Ascending aorta (tissue), 2 donors: ENCODE measurements around the gene VNN1. TPM values are rescaled to one million over a fixed set of nuclear protein-coding genes. Genes with fewer than 3 reads are reported as not detected.
"Not testable (repeated sequence)": the region's sequence is repeated elsewhere in the genome, so short reads cannot be mapped to it uniquely, and the experiment has no call there.

Experiments
- DNase-seq, 2 donors: peaks; one replicate each; pipeline ENCODE4 v3.0.0-alpha.2; 2019; ENCODE audit warnings: low spot score in 2 of 2
- H3K27ac ChIP-seq, 2 donors: fragments of 200-600 bp; sonication (generic); one replicate each; pipeline ENCODE4 v1.5.1; 2016 to 2017; ENCODE audit warnings: mild to moderate bottlenecking in 1 of 2
- H3K27me3 ChIP-seq: fragments of 200-600 bp; sonication (generic); one replicate; pipeline ENCODE4 v1.5.1; 2017
- H3K36me3 ChIP-seq, 2 donors: fragments of 200-600 bp; sonication (generic); one replicate each; pipeline ENCODE4 v1.5.1; 2016
- H3K4me1 ChIP-seq, 2 donors: fragments of 200-600 bp; sonication (generic); one replicate each; pipeline ENCODE4 v1.5.1; 2016 to 2017; ENCODE audit warnings: mild to moderate bottlenecking in 1 of 2
- H3K4me3 ChIP-seq, 2 donors: fragments of 200-600 bp; sonication (generic); one replicate each; pipeline ENCODE4 v1.5.1; 2016 to 2017; ENCODE audit warnings: mild to moderate bottlenecking in 1 of 2
- H3K9me3 ChIP-seq, 2 donors: fragments of 200-600 bp; sonication (generic); one replicate each; pipeline ENCODE4 v1.5.1; 2016
- intact Hi-C: fragments of 100-400 bp; cut with DNase I; formaldehyde crosslinking; loops from one replicate; pipeline ENCODE4 v1.15.1; 2023
- total RNA-seq: library from RNA; depleted of rRNA; stranded (reverse); fragments of >200 nt; gene quantifications from one replicate; pipeline ENCODE4 v1.1.0, GENCODE V29; 2016
- TF ChIP-seq, protein P1 (sequence below), 3 experiments: fragments of 200-600 bp in 2 of 3; fragments of 450-650 bp in 1 of 3; sonication (generic) in 2 of 3; IDR thresholded peaks; one replicate each; pipeline ENCODE4 v1.5.1; 2016 to 2019; ENCODE audit warnings: antibody characterized with exemption in 3 of 3, mild to moderate bottlenecking in 1 of 3, moderate library complexity in 1 of 3

Gene VNN1
- total RNA-seq, 1 donor from 2014 or later: not detected

DNA sequence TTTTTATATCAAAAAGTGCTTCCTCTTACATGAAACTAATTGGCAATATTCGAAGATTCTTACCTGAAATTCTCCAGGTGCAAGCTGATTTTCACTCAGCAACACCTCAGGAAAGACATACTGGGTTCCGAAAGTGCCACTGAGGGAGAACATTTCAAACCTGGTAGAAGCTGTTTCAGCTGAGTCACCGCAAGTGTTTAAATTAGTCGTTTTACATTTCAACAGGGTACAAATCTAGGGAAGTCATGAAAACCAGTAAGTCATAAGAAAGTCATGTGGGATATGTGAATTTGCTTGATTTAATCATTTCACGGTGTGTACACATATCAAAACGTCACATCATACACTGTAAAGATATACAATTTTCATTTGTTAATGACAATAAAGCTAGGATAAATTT lies 29.6 kb downstream of the VNN1 start:
- Histone ChIP-seq H3K27ac (no peak overlapping the region), H3K27me3 (no peaks in the 10 kb centered on the region), H3K4me1 (no peaks in the 10 kb centered on the region), H3K9me3 (no peaks in the 10 kb centered on the region), H3K4me3 (no peak overlapping the region), H3K36me3 (no peaks in the 10 kb centered on the region)
- TF ChIP-seq, protein P1, sequence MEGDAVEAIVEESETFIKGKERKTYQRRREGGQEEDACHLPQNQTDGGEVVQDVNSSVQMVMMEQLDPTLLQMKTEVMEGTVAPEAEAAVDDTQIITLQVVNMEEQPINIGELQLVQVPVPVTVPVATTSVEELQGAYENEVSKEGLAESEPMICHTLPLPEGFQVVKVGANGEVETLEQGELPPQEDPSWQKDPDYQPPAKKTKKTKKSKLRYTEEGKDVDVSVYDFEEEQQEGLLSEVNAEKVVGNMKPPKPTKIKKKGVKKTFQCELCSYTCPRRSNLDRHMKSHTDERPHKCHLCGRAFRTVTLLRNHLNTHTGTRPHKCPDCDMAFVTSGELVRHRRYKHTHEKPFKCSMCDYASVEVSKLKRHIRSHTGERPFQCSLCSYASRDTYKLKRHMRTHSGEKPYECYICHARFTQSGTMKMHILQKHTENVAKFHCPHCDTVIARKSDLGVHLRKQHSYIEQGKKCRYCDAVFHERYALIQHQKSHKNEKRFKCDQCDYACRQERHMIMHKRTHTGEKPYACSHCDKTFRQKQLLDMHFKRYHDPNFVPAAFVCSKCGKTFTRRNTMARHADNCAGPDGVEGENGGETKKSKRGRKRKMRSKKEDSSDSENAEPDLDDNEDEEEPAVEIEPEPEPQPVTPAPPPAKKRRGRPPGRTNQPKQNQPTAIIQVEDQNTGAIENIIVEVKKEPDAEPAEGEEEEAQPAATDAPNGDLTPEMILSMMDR (IDR thresholded peaks at IDR 0.05): no peak
- intact Hi-C loops: no loop called here
- no peak for DNase-seq

- DNase-seq: no peak
- no peaks in the 10 kb centered on the region for H3K36me3 ChIP-seq
- H3K27ac ChIP-seq: no peak overlapping the region
- TF ChIP-seq, protein P1 (IDR thresholded peaks at IDR 0.05): no peak
- H3K27me3 ChIP-seq: no peaks in the 10 kb centered on the region
- H3K9me3 ChIP-seq: no peaks in the 10 kb centered on the region
- H3K4me3 ChIP-seq: no peak overlapping the region
- no peaks in the 10 kb centered on the region for H3K4me1 ChIP-seq
- intact Hi-C loops: no loop called here
These were observed 30.3 kb downstream of the VNN1 start for GRCh38 chr6:132683543-132683942.

DNA sequence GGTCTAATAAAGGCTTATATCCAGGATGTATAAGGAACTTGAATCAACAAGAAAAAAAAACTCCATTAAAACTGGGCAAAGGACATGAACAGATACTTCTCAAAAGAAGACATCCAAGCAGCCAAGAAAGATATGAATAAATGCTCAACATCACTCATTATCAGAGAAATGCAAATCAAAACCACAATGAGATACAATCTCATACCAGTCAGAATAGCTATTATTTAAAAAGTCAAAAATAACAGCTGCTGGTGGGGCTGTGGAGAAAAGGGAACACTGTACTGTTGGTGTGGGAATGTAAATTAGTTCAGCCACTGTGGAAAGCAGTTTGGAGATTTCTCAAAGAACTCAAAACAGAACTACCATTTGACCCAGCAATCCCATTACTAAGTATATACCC lies 34.8 kb downstream of the VNN1 start:
- H3K4me3 ChIP-seq, H3K9me3 ChIP-seq, H3K36me3 ChIP-seq, intact Hi-C loops, H3K4me1 ChIP-seq, H3K27ac ChIP-seq, H3K27me3 ChIP-seq, DNase-seq: not testable (repeated sequence)

DNA sequence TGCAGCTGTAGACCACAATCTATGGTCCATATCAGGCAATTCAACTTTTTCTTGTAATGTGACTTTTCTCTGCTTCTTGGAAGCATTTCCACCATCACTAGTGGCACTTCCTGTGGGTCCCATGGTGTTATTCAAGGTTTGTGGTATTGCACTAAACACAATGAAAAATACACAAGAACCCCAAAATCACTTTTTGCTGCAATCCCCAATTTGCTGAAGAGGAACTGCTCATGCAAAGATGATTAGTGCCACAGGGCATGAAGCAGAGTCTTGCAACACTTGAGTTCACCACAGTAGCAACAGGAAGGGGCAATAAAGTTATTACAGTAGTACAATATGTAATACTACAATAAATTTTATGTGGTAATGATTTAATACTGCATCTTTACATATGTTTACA lies 38.1 kb downstream of the VNN1 start:
- TF ChIP-seq, protein P1 (IDR thresholded peaks at IDR 0.05): no peak
- H3K27me3 ChIP-seq: no peaks in the 10 kb centered on the region
- no peaks in the 10 kb centered on the region for H3K36me3 ChIP-seq
- intact Hi-C loops: no loop called here
- H3K4me3 ChIP-seq: no peak overlapping the region
- no peaks in the 10 kb centered on the region for H3K9me3 ChIP-seq
- H3K4me1 ChIP-seq: no peaks in the 10 kb centered on the region
- no peak overlapping the region for H3K27ac ChIP-seq
- DNase-seq: no peak

GRCh38 chr6:132675002-132675401 lies 38.9 kb downstream of the VNN1 start:
- H3K27ac ChIP-seq: no peak overlapping the region
- no peak for DNase-seq
- H3K4me1 ChIP-seq: no peaks in the 10 kb centered on the region
- no peak overlapping the region for H3K4me3 ChIP-seq
- H3K27me3 ChIP-seq: no peaks in the 10 kb centered on the region
- H3K9me3 ChIP-seq: no peaks in the 10 kb centered on the region
- H3K36me3 ChIP-seq: no peaks in the 10 kb centered on the region
- intact Hi-C loops: no loop called here
- TF ChIP-seq, protein P1 (IDR thresholded peaks at IDR 0.05): no peak

GRCh38 chr6:132673376-132674094 lies 40.3 kb downstream of the VNN1 start:
- Histone ChIP-seq H3K9me3 (no peaks in the 10 kb centered on the region), H3K36me3 (no peaks in the 10 kb centered on the region), H3K4me1 (no peaks in the 10 kb centered on the region), H3K4me3 (no peak overlapping the region), H3K27ac (no peak overlapping the region), H3K27me3 (no peaks in the 10 kb centered on the region)
- intact Hi-C loops: no loop called here
- no peak for DNase-seq
- TF ChIP-seq, protein P1 (IDR thresholded peaks at IDR 0.05): no peak
